OCI-LY7 (cell line): ENCODE measurements around the gene SAP30L.

Experiments used
- EZH2phosphoT487 ChIP-seq: fragments of 200-600 bp; sonication (generic); IDR thresholded peaks from 2 replicates; pipeline ENCODE4 v1.6.1; 2018; ENCODE audit warnings: low read depth, borderline replicate concordance, mild to moderate bottlenecking, mixed run types, antibody characterized with exemption, low read length, moderate library complexity, mixed read lengths
- TF ChIP-seq, protein P1 (sequence below): fragments of 200-600 bp; sonication (generic); conservative IDR thresholded peaks from 2 replicates; pipeline ENCODE4 v1.5.1; 2014; ENCODE audit warnings: mild to moderate bottlenecking, antibody characterized with exemption, low read length, moderate library complexity, mixed read lengths

DNA sequence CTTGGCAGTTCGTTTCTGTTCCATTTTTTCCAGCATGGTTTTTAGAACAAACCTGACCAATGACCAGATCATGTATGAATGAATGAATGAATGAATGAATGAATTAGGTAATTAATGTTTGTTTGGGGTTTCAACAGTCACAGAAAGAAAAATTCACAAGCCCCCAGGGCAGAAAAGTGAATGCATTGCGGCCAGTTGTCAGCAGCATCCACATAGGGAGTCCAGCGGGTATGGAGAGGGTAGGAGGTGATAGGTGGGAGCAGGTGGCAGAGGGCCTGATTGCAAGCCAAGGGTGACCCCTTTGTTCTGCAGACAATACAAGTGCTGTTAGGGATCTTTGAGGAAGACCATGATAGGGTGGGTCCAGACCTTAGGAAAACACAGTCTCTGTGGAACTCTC lies 49.7 kb upstream of the SAP30L start:
- TF ChIP-seq, protein P1, sequence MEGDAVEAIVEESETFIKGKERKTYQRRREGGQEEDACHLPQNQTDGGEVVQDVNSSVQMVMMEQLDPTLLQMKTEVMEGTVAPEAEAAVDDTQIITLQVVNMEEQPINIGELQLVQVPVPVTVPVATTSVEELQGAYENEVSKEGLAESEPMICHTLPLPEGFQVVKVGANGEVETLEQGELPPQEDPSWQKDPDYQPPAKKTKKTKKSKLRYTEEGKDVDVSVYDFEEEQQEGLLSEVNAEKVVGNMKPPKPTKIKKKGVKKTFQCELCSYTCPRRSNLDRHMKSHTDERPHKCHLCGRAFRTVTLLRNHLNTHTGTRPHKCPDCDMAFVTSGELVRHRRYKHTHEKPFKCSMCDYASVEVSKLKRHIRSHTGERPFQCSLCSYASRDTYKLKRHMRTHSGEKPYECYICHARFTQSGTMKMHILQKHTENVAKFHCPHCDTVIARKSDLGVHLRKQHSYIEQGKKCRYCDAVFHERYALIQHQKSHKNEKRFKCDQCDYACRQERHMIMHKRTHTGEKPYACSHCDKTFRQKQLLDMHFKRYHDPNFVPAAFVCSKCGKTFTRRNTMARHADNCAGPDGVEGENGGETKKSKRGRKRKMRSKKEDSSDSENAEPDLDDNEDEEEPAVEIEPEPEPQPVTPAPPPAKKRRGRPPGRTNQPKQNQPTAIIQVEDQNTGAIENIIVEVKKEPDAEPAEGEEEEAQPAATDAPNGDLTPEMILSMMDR = no peak
- no peak for TF ChIP-seq EZH2phosphoT487
